Endothelial cell (in vitro differentiated cells): ENCODE measurements around the gene FZR1. TPM values are rescaled to one million over a fixed set of nuclear protein-coding genes. Genes with fewer than 3 reads are reported as not detected.

ENCODE experiments used
- DNase-seq: peaks from one replicate; pipeline ENCODE4 v3.0.0; 2021; ENCODE audit warnings: low spot score
- H3K27ac Mint-ChIP-seq: one replicate; pipeline ENCODE4 v1.8.0; 2021; ENCODE audit warnings: mixed read lengths, inconsistent platforms; ENCODE audit not compliant: unreplicated experiment
- H3K27me3 Mint-ChIP-seq: one replicate; pipeline ENCODE4 v1.8.0; 2021; ENCODE audit warnings: mild to moderate bottlenecking, moderate library complexity, mixed read lengths, inconsistent platforms; ENCODE audit not compliant: unreplicated experiment
- H3K36me3 Mint-ChIP-seq: one replicate; pipeline ENCODE4 v1.8.0; 2021; ENCODE audit warnings: mild to moderate bottlenecking, low read depth, mixed read lengths, inconsistent platforms; ENCODE audit not compliant: unreplicated experiment
- H3K4me1 Mint-ChIP-seq: one replicate; pipeline ENCODE4 v1.8.0; 2021; ENCODE audit warnings: mild to moderate bottlenecking, mixed read lengths, inconsistent platforms; ENCODE audit not compliant: unreplicated experiment
- H3K4me3 Mint-ChIP-seq: one replicate; pipeline ENCODE4 v1.8.0; 2021; ENCODE audit warnings: mild to moderate bottlenecking, mixed read lengths, inconsistent platforms; ENCODE audit not compliant: unreplicated experiment
- H3K9me3 Mint-ChIP-seq: one replicate; pipeline ENCODE4 v1.8.0; 2021; ENCODE audit warnings: mixed read lengths, inconsistent platforms; ENCODE audit not compliant: unreplicated experiment
- total RNA-seq: library from RNA; stranded (reverse); fragmentation: NEBNext Ultra II Directional; extraction: Animal tissue kit (Norgen Biotek cat#: 25700); gene quantifications from one replicate; pipeline ENCODE4 v1.2.1, GENCODE V29; 2021; ENCODE audit not compliant: unreplicated experiment
- TF ChIP-seq, protein P1 (sequence below): fragments of 200-600 bp; sonication (generic); IDR thresholded peaks from one replicate; pipeline ENCODE4 v1.5.0; 2021; ENCODE audit warnings: antibody characterized with exemption; ENCODE audit not compliant: unreplicated experiment

FZR1 gene
- total RNA-seq, 1 donor from 2014 or later = 38.9 TPM

DNA sequence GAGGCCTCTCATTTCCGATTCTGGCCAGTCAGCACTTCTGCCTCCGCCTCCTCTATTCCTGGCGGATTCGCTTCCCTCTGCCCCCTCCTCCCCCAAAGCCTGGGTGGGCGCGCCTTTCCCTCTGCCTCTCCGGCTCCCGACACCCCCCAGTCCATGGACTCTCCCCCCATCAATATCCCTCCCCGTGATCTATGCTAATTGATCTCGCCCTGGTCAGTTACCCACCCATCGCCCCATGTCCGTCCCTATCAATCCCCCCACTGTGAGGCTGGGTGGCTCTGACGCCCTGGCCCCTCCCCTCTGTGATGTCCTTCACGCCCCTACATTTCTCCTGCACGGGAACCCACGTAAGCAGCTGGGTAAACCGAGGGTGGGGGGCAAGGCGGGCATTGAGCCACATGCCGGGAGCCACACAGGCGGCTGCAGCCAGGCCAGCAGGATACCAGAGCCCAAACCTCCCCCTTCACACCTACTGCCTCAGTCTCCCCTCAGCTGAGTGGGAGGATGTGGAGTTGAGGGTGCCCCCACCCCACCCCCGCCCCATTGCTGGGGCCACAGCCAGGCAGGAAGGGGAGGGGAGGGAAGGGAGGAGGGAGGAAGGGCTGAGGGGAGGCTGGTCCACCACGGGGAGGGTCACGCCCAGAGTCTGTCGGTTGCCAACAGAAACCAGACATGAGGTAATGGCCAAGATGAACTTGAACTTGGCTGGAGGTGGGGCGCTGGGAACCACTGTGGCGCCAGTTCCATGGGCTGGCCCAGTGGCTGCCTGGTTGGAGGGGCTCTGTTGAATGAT lies 46.8 kb upstream of the FZR1 start:
- TF ChIP-seq, protein P1, sequence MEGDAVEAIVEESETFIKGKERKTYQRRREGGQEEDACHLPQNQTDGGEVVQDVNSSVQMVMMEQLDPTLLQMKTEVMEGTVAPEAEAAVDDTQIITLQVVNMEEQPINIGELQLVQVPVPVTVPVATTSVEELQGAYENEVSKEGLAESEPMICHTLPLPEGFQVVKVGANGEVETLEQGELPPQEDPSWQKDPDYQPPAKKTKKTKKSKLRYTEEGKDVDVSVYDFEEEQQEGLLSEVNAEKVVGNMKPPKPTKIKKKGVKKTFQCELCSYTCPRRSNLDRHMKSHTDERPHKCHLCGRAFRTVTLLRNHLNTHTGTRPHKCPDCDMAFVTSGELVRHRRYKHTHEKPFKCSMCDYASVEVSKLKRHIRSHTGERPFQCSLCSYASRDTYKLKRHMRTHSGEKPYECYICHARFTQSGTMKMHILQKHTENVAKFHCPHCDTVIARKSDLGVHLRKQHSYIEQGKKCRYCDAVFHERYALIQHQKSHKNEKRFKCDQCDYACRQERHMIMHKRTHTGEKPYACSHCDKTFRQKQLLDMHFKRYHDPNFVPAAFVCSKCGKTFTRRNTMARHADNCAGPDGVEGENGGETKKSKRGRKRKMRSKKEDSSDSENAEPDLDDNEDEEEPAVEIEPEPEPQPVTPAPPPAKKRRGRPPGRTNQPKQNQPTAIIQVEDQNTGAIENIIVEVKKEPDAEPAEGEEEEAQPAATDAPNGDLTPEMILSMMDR = no peak
- no peak overlapping the region for H3K4me3 Mint-ChIP-seq

DNA sequence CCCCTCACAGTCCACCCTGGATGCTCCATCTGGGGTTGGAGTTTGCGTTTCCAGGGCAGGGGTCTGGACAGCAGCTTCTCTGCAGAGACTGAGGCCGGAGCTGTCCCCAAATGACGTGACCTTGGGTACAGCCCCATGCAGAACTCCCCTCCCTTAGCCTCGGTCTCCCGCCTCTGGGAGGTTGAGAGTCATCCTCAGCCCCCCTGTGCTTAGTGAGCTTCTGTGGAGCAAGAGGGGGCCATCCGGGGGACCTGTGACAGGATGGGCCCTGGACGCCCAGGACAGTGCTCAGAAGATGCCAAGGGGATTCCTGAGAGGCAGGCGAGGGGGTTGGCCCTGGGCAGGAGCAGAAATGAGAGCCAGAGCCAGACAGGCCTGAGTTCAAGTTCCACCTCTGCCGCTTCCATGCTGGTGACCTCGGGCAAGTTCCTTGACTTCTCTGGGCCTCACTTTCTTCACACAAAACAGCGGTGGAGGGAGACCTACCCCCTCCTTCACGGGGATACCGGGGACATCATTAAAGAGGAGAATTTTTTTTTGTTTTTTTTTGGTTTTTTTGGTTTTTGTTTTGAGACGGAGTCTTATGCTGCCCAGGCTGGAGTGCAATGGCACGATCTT lies 46.0 kb upstream of the FZR1 start:
- H3K9me3 Mint-ChIP-seq = no peaks in the 10 kb centered on the region
- H3K36me3 Mint-ChIP-seq = peaks cover 4% of the 10 kb centered on the region
- no peak overlapping the region for H3K27ac Mint-ChIP-seq
- no peak for DNase-seq
- TF ChIP-seq, protein P1 = no peak
- H3K4me3 Mint-ChIP-seq = no peak overlapping the region
- peaks cover 3% of the 10 kb centered on the region for H3K4me1 Mint-ChIP-seq
- H3K27me3 Mint-ChIP-seq = peaks cover 13% of the 10 kb centered on the region

More for the DNA sequence above, 46.8 kb upstream of the FZR1 start:
- H3K4me1 Mint-ChIP-seq = peaks cover 3% of the 10 kb centered on the region
- H3K9me3 Mint-ChIP-seq = no peaks in the 10 kb centered on the region
- no peak for DNase-seq
- H3K27me3 Mint-ChIP-seq = peaks cover 11% of the 10 kb centered on the region
- H3K27ac Mint-ChIP-seq = no peak overlapping the region
- peaks cover 4% of the 10 kb centered on the region for H3K36me3 Mint-ChIP-seq

DNA sequence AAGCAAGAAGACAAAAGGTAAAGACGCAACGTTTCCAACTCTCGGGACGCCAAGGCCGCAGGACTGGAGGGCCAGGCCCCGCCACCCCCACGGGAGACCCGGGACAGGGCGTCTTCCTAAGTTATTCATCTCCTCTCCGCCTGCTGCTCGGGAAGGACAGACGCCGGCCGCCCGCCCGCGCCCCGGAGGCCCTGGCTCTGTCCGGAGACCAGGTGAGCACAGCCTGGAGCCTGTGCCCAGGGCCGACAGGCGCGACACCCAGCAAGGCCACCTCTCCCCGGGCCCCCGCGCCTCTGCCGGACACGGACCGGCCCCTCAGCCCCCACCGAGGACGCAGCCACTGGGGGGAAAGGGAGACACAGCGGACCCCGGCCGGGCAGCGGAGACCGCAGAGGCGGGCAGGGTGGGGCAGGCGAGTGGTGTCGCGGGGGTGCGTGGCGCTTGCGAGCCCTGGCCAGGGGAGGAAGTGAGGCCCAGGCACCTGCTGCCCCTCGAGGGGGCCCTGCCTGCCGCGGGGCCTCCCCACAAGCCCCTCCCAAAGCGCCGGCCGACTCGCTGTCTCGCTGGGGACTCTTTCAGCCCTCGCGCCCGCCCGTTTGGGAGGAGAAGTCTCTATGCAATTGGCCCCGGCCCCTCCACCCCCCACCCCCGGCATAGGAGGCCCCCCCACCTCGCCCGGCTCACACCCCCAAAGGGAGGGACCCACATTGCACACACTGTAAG lies 43.0 kb upstream of the FZR1 start:
- no peak for DNase-seq
- TF ChIP-seq, protein P1 = no peak
- no peaks in the 10 kb centered on the region for H3K9me3 Mint-ChIP-seq
- no peak overlapping the region for H3K4me3 Mint-ChIP-seq
- H3K4me1 Mint-ChIP-seq = peaks cover 3% of the 10 kb centered on the region
- H3K27me3 Mint-ChIP-seq = peaks cover 16% of the 10 kb centered on the region
- H3K27ac Mint-ChIP-seq = no peak overlapping the region
- H3K36me3 Mint-ChIP-seq = peaks cover 4% of the 10 kb centered on the region

DNA sequence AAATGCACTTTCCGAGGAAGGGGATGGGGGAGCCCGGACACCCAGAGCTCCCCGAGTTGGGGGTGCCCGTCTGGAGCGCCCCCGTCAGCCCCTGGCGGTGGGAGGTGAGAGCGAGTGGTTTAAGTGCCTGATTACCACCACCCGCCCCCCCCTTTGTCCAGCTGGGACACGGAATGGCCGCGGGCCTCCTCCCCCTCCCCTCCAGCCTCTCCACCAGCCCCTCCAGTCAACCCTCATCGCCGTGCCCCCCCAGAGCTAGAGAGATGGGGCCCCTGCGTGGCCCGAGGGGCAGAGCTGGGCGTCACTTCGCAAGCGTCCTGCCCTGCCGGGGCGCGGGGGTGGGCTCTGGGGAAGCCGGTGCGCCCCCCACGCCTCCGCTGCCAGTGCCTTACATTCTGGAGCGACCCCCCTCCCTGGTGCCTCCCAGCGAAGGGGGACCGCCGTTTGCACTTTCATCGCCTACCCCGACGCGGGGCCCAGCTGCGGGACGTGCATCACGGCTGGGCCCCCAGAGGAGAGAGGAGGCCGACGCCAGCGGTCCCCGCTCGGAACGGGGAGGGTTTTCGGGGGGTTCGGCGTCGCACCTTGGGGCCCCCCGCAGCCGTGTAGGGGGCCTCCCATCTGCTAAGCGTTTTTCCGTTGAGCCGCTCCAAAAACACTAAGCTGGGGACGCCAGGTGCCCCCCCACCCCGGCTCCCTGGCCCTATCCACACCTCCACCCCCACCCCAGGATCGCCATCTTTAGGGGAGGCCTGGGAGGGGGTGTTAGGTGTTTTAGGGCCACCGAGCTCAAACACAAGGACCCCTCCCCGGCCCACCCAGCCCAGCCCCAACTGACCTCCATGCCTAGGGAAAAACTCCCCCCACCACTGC lies 42.2 kb upstream of the FZR1 start:
- Mint-ChIP-seq H3K4me1 (peaks cover 3% of the 10 kb centered on the region), H3K36me3 (peaks cover 4% of the 10 kb centered on the region), H3K9me3 (no peaks in the 10 kb centered on the region), H3K27ac (no peak overlapping the region), H3K4me3 (no peak overlapping the region), H3K27me3 (peaks cover 17% of the 10 kb centered on the region)
- TF ChIP-seq, protein P1 = no peak
- DNase-seq = no peak
